HG03280 (cell line): ENCODE measurements around the gene ABCA1.

Experiments used
- ATAC-seq: cut with Tn5 transposase; IDR thresholded peaks from one replicate; pipeline ENCODE4 v1.9.1; 2021; ENCODE audit warnings: mild to moderate bottlenecking, moderate library complexity; ENCODE audit not compliant: unreplicated experiment

The ABCA1 gene

DNA sequence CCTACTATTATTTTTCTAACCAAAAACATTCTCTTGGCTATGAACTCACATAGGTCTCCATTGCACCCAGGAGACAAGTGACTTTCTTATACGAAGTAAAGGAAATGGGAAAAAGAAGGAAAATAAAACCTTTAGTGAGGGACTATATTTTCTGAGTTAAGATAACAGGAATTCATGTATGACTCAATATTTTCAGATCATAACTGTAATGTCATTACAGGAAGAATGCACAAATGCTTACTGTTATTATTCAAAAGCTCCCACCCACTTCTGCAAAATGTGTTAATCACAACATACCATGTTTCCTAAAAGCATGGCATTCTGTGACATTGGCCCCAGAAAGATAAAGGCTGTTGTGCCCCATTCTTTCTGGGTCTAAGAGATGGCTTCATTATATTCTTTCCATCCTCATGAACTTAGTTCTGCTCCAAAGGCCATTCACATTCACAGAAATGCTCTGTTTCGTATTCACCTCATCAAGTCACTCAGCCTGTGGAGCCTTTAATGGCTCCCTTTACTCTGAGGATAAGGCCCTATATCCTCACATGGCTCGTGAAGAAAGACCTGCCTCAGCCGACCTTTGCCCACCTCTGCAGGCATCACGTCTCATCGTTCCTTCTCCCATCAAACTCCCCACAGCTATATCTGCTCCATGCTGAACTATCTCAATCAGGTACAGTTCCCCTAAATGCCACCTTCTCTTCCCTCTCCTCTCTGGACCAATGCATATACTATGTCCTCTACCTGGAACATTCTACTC lies 77.0 kb downstream of the ABCA1 start:
- no peak for ATAC-seq

DNA sequence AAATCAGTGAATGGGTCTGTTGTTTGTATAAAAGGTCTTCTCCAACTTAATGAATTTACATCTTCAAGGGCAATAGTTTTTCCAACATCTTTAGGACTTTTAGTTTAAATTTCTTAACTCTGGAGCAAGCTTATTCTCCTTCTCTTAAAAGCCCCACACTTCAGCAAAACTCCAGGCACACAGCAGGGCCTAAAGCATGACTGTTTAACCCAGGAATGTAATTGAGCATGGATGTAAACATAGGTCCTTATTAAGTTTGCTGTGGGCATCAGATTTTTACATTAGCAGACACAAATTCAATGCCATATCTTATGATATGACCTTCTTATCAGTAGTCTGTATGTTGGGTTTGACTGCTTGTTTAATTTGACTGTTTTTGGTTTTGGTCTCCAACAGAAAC lies 78.9 kb downstream of the ABCA1 start:
- no peak for ATAC-seq

DNA sequence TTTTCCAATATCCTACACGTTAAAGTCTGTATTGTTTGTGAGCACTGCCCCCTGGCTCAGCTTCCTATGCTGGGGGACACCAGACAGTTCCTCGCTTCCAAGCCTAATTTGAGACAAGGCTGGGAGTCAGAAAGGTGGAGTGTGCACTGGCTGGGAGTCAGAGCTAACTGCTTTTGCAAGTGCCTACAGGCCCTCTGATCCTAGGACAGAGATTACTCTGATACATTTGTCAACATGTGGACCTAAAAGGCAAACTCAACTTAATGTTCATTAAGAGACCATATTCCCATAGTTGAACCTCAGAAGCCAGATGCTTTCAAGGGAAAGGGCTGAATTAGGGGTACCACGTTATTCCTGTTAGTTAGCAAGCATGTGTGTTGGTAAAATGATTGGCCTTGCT lies 83.2 kb downstream of the ABCA1 start:
- ATAC-seq, result no peak

DNA sequence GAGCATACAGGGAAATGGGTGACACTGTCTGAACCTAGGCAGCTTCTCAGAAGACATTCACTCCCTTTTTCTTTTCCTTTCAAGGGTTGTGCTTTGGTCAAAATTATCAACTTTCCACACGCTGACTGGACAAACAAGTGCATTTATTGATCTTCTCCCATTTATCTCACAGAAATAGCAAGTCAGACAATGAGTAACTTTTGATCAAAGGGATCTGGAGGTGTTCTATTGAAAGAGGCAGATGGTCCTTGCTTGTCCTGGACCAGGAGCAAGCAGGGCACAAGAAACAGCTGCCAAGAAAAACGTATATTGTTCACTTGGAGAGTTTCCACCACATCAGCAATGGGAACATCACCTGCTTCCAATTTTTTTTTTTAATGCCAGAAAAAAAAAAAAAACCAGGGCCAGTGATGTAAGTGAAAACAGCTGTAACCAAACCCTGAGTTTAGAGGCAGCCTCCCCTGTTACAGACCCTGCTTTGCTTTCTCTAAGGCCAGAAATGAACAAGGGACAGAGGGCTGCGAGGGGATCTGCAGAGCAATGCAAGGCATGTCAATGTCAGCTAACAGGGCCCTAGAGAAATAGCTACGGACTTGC lies 84.2 kb downstream of the ABCA1 start:
- no peak for ATAC-seq

DNA sequence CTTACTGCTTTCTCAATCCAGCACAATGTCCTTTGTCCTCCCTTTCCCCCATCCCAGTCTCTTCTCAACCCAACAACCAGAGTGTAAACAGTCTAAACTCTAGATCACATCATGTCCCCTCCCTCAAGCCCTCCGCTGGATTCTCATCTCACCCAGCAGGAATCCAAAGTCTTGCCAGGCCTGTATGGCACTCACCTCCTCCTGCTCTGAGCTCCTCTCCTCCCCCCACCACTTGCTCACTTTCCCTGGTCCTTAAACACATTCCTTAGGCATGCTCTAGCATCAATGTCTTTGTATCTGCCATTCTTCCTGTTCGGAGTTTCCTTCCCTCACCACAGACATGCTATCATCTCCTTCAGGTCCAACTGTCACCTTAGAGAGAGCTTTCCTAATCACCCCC lies 85.3 kb downstream of the ABCA1 start:
- ATAC-seq, result no peak

DNA sequence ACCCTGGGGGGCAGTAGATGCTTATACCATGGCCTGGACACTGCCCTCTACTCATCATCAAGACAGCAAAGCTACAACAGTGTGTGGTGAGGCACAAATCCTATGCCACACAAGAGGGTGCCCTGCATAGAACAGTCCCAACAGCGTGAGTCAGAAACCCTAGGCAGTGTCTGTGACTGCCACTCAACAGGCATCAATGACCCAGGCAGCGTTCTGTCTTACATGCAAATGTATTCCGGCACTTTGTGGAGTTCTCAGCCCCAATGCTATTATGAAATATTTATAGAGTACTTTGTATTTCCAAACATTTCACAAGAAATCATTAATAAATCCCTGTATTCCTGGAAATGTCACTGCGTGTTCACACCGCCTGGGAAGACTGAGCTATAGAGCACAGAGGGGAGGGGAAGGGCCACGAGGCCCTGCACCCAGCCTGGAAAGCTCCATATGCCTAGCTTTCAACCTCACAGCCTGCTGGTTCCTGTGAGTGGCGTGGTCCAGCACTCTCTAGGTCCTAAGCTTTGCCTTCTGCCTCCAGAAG lies 86.3 kb downstream of the ABCA1 start:
- ATAC-seq, result no peak

DNA sequence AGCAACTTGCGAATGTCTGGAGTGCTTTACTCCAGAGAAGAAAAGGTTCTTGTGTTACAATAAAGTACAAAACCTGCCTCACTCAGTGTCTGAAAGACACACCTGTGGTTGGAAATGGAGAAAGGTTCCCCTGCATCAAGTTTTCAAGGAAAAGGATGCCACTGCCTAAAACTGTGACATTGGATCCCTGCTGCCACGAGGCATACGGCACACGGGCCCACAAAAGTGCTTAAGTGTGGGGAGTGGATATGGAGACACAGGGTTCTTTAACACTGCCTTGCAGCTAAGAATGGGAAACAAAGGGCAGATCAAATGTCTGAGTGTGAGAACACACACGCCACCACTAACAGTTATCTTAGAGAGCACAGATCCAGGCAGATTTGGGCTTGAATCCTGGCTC lies 89.0 kb downstream of the ABCA1 start:
- no peak for ATAC-seq

DNA sequence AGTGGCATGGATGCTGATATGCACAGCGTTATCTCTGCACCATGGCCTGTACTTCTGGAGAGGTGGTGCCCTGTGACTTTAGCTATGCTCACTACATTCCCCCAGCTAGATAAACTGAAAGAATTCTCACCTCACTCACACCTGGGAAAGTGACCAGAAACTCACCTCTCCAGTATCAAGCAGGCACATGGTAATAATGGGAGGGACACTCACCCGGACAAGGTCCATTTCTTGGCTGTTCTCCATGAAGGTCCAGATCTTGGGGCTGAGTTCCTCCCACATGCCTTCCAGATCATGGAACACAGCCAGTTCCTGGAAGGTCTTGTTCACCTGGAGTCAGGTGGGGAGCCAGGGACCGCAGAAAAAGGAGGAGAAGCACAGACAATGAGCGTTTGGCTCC lies 91.2 kb downstream of the ABCA1 start:
- no peak for ATAC-seq

DNA sequence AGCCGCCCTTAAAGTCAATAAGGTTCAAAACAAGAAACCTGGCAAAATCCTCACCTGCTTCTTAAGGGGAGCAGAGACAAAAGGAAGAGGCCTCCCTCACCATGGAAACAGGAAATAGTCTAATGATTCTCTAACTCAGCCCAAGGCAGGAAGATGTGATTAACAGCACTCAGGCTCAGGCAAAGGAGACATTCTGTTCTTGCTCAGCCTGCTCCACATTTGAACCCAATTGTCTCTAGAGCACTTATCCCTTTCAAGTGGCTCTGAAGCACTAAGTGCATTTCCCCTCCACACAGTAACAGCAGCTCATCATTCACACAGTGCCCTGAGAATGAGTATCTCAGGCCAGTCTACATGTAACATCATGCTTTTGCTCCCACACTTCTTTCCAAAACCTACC lies 91.7 kb downstream of the ABCA1 start:
- no peak for ATAC-seq

DNA sequence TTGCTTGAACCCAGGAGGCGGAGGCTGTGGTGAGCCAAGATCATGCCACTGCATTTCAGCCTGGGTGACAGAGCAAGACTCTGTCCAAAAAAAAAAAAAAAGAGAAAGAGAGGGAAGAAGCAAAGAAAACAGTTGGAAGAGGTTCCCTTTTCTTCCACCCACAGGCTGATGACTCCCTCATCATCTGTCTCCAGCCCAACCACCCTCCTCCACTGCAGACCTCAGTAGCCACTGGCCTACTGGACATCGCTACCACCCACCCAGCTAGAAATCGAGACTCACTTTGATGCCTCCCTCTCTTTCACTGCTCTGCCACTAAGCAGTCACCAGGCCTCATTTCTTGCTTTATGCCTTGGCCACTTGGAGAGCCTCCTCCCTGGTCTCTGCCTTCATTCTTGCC lies 92.8 kb downstream of the ABCA1 start:
- no peak for ATAC-seq

DNA sequence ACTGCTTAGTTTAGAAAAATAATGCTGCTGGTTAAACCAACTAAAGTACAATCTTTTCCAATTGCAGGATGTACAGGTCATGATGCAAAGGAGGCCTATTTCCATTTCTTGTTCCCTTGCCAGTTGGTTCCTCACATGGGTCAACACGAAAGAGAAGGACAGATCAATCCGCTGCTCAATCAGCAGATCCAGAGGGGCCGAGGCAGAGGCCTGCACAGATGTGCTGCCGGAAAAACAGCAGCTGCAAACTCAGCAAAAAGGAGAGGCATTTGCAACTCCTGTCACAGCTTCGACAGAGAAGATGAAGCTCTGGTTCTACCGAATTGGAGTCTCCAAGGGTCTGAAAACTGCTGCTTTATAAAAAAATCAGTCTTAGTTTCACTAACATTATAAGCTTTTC lies 94.3 kb downstream of the ABCA1 start:
- ATAC-seq, result no peak

DNA sequence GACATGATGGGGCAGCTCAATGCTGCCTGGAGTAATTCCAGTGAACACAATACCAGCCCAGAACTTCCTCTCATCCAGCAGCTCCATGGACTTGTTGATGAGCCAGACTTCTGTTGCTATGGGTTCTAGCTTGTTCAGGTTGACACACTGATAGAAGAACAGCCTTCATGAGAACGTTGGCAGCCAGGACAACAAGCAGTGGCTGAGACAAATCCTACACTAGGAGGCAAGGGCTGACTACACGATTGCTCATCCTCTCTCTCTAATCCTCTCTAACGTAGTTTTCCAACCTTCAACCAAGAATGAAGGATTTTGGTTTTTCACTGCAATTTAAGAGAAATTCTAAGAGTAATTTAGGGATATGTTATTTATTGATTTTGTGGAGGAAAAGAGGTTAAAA lies 96.3 kb downstream of the ABCA1 start:
- no peak for ATAC-seq

DNA sequence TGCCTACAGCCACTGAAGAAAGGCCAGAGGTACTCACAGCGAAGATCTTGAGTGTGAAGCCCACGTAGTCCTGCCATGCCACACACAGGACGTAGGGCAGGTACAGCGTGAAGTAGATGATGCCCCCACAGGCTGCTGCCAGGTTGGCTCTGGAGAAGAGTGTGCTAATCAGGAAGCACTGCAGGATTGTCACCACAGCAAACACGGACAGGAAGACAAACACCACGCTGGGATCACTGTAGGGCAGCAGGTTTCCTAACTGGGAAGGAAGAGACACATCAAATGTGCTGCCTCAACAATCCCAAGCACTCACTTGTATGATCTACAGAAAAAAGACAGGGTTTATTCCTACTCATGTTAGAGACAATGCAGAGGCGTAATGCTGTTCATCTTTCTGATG lies 101.0 kb downstream of the ABCA1 start:
- ATAC-seq, result no peak

DNA sequence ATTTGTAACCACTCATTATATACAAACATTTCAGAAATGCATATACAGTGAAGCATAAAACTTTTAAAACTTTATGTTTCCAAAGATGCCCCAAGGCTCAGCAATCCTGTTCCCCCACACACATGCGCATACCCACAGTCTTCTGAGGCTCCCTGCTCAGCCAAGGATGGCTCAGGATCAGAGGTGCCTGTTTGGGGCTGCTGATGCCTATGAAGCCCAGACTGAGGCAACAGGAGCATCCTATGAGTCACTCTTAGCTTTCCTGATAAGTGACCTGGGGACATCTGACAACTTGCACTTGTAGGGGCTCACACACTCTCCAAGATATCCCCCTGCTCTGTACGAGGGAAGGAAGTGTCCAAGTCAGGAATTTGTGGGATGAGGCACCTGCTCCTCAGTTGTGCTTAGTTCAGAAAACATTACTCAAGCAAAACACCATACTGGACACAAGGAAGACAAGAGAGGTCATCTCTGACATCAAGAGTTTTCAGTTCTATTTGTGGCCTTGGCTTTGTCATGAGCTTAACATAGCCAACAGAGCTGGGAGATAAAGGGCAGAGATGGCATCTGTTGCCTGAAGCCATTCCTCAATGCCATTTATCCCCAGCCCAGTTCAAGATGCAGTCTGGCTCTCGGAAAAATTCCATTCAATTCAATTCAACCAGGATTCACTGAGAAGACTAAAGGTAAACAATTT lies 101.7 kb downstream of the ABCA1 start:
- ATAC-seq, result no peak

DNA sequence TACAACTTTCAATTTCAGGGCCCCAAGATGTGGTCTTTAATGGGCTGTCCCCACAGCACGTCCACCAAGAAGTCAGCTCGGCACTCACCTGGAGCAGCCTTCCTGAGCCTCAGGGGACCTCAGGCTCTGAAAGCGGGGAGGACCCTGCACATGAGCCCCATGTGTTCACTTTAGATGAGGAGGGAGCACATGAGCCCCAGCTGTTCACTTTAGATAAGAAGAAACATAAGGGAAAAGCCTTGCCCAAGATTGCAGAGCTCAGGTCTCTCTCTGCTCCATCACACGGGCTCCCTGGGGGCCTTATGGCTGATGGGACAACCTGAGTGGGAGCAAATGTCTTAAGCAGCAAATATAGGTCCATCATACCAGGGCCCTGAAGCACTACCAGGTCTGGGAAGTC lies 107.6 kb downstream of the ABCA1 start:
- no peak for ATAC-seq

DNA sequence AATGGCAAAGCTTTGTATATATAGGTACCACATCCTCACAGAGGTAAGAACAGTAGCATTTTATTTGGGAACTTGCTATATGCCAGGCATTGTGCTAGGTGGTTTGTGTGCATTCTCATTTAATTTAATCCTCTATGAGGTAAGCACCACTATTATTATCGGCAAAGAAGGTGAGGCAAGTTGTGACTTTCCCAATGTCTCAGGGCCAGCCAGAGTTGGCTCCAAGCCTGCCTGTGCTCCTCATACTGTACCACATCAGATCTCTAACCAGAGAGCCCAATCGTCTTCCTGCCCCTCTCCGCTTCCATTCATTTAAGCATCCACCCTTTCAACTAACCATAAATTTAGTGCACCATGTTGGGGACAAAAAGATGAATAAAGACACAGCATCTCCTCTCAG lies 108.9 kb downstream of the ABCA1 start:
- ATAC-seq, result no peak

DNA sequence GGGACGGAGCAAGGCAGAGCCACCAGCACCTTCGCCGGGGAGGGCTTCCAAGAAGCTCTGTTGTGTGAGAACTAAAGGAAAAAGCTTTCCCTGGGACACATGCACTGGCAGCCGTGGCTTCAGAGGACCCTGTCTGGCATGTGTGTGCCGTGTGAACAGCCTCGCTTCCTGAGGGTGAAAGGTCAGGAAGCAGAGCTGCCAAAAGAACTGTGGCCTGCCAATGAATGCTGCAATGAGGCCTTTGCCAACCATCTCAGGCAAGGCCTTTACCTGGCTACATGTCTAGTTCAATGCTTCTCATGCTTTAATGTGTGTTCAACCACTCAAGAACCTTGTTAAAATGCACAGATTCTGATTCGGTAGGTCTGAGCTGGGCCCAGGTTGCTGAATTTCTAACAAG lies 110.5 kb downstream of the ABCA1 start:
- ATAC-seq, result no peak

DNA sequence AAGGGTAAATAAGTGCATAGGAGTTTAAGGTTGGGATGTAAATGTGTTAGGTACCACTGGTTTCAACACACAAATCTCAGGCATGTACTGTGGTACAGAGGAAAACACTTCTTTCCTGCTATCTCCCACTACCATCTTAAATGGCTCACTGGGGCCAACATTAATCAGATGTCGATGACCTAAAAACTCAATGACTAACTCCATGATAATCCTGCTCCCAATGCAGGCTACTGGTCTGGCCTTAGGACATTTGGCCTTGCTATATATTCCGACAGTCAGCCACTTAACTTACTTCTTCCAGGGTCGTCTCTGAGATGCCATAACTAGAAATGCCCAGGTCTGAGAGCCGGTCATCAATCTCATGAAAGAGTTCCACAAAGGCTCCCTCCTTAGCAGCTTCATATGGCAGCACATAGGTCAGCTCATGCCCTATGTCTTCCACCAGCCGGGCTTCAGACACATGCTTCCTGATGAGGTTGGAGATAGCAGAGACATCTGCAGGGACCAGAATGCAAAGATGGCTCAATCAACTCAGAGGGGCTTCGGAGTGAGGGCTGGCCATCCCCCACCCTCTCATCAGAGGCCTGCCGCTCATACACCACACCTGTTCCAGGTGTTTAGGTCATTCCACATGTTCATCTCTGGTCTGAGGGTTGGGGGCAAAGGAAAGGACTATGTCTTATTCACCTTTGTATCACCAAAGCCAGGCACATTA lies 111.9 kb downstream of the ABCA1 start:
- no peak for ATAC-seq

DNA sequence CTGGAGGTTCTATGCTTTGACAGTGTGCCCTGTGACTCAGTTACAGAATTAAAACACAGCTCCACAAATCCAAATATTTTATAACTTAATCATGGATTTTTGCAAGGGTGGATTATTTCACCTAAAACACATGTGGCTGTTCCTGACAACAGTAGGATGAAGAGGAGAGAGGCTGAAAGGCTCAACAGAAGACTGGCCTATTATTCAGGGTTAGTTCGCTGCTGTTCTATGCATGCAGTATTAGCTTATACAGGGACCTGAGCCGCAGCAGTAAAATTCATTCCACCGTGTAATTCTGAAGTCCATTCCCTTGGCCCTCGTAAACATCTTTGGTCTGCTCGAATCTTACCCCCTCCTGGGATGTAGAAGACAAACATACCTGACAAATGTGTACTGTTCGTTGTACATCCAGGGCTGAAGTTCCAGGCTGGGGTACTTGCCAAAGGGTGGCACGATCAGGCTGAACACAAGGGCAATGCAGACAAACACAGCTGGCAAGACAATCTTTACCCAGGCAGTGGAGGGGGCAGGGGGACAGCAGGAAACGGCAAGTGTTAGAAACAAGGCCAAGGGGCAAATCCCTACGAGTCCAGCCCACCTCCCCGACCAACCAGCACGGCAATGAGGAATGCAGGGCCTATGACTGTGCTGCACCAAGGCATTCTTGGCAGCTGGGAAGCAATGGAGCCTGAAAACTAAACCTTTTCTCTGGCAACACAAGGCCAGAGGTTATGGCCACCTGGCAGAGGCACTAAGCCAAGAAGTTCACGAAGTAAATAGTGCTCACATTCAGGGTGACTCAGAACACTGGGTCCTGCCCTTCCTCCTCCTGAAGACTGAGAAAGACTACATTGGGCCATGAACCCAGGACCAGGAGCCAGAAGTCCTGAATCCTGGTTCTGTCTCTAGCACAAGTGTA lies 117.3 kb downstream of the ABCA1 start:
- ATAC-seq, result no peak

DNA sequence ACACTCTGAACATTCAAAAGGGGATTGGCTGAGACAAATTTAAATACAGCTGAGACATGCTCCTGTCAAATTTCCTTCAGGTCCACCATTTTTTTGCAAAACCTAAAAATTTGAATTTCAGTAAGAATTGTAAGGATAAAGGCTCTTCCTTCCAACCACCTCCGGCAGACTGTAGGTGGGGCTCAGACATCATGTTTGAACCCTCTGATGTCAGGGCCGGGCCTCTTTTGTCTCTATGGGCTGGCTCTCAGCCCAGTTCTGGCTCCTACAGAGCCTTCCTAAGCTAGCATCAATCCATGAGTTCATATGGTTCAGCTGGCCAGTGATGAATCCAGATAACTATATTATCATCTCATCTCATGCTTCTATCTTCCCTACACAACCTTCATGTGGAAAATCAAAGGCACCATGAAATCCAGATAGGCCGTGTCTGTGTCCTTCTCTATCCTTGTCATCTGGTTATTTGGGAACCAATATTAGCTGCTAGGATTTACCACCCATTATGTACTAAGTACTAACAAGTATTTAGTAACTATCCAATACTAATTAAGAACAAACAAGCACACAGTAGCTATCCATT lies 119.8 kb downstream of the ABCA1 start:
- no peak for ATAC-seq
